ENCODE data around the gene FBXL20. TPM values are rescaled to one million over a fixed set of nuclear protein-coding genes. Genes with fewer than 3 reads are reported as not detected.

FBXL20 gene
- total and polyA plus RNA-seq, 2 experiments from 2014 or later = 10.2 to 20.4 TPM

- TF ChIP-seq, protein P1, sequence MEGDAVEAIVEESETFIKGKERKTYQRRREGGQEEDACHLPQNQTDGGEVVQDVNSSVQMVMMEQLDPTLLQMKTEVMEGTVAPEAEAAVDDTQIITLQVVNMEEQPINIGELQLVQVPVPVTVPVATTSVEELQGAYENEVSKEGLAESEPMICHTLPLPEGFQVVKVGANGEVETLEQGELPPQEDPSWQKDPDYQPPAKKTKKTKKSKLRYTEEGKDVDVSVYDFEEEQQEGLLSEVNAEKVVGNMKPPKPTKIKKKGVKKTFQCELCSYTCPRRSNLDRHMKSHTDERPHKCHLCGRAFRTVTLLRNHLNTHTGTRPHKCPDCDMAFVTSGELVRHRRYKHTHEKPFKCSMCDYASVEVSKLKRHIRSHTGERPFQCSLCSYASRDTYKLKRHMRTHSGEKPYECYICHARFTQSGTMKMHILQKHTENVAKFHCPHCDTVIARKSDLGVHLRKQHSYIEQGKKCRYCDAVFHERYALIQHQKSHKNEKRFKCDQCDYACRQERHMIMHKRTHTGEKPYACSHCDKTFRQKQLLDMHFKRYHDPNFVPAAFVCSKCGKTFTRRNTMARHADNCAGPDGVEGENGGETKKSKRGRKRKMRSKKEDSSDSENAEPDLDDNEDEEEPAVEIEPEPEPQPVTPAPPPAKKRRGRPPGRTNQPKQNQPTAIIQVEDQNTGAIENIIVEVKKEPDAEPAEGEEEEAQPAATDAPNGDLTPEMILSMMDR (IDR thresholded peaks at IDR 0.05; ENCODE audit: low read depth, low read length) = no peak
These were observed 193.3 kb downstream of the FBXL20 start for GRCh38 chr17:39208136-39208535.

DNA sequence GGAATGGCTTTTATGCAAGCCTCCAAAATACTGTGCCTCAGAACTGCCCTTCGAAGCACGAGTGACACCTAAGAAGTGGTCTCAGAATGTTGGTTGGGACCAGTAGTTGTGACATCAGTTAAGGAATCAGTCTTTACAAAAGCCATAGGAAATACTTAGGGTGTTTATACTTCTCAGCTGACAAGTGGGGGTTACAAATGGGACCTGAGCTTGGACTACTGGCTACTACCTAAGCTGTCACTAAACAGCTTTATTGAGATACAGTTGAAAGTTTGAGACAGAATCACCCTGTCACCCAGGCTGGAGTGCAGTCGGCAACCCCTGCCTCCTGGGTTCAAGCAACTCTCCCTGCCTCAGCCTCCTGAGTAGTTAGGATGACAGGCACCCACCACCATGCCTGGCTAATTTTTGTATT, 196.3 kb downstream of the FBXL20 start:
- Histone ChIP-seq H3K4me1 (ENCODE audit: low read depth) (peaks cover 18% of the 10 kb centered on the region), H3K27ac (peak overlapping the region; percentile 57), H3K9me3 (ENCODE audit: low read depth) (no peaks in the 10 kb centered on the region), H3K4me3 (no peak overlapping the region), H3K27me3 (no peaks in the 10 kb centered on the region), H3K36me3 (peaks cover 36% of the 10 kb centered on the region)
- DNase-seq (ENCODE audit: low read depth in 1 of 2, low spot score in 1 of 2) = no peak
- TF ChIP-seq, protein P1 (IDR thresholded peaks at IDR 0.05; ENCODE audit: low read depth, low read length) = no peak

More at GRCh38 chr17:39208136-39208535, 193.3 kb downstream of the FBXL20 start:
- no peak overlapping the region for H3K27ac ChIP-seq
- peaks cover 20% of the 10 kb centered on the region for H3K36me3 ChIP-seq
- no peak overlapping the region for H3K4me3 ChIP-seq
- H3K9me3 ChIP-seq (ENCODE audit: low read depth) = no peaks in the 10 kb centered on the region
- H3K4me1 ChIP-seq (ENCODE audit: low read depth) = peaks cover 13% of the 10 kb centered on the region
- H3K27me3 ChIP-seq = no peaks in the 10 kb centered on the region
- DNase-seq (ENCODE audit: low read depth in 1 of 2, low spot score in 1 of 2) = no peak

DNA sequence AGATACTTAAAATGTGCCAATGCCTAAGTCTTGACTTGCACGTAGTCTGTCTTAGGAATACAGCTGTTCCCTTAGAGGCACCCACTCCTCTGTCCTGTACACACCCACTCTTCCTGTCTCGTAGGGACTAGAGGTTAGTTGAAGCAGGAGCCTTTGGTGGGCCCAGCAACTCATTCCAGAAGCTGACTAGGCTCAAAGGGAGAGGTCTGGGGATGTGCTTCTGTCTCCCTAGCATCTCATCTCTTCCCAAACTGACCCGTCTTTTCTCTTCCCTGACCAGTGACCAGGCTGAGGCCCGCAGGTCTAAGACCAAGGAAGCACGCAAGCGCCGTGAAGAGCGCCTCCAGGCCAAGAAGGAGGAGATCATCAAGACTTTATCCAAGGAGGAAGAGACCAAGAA, 197.2 kb downstream of the FBXL20 start:
- H3K9me3 ChIP-seq (ENCODE audit: low read depth) = no peaks in the 10 kb centered on the region

More for the DNA sequence above, 197.2 kb downstream of the FBXL20 start:
- peaks cover 36% of the 10 kb centered on the region for H3K36me3 ChIP-seq
- TF ChIP-seq, protein P1 (IDR thresholded peaks at IDR 0.05; ENCODE audit: low read depth, low read length) = no peak
- no peak for DNase-seq (ENCODE audit: low read depth in 1 of 2, low spot score in 1 of 2)
- peaks cover 10% of the 10 kb centered on the region for H3K4me1 ChIP-seq (ENCODE audit: low read depth)
- no peak overlapping the region for H3K4me3 ChIP-seq
- no peaks in the 10 kb centered on the region for H3K27me3 ChIP-seq
- H3K27ac ChIP-seq = peak overlapping the region; percentile 30

Other genes with a start within 250 kb of the FBXL20 start
- 8.4 and 25.0 TPM in 2 replicates for gene PLXDC1, start 250.0 kb downstream of the FBXL20 start, total RNA-seq
- 6.3 and 6.6 TPM in 2 replicates for gene PLXDC1, start 250.0 kb downstream of the FBXL20 start, polyA plus RNA-seq
- 0.12 TPM in 1 of 2 replicates, not detected in the other for gene ARL5C, start 235.5 kb downstream of the FBXL20 start, total RNA-seq
- gene ARL5C, start 235.5 kb downstream of the FBXL20 start, polyA plus RNA-seq = not detected in 2 replicates
- 17.3 and 27.6 TPM in 2 replicates for gene CACNB1, start 204.0 kb downstream of the FBXL20 start, total RNA-seq
- 41.6 and 57.1 TPM in 2 replicates for gene CACNB1, start 204.0 kb downstream of the FBXL20 start, polyA plus RNA-seq
- 2,476 and 3,028 TPM in 2 replicates for gene RPL19, start 201.3 kb downstream of the FBXL20 start, total RNA-seq
- 761 and 822 TPM in 2 replicates for gene RPL19, start 201.3 kb downstream of the FBXL20 start, polyA plus RNA-seq
- gene STAC2, start 175.7 kb downstream of the FBXL20 start, total RNA-seq = 0.21 and 0.56 TPM in 2 replicates
- gene STAC2, start 175.7 kb downstream of the FBXL20 start, polyA plus RNA-seq = 0.17 and 0.42 TPM in 2 replicates
- gene MED1, start 49.6 kb upstream of the FBXL20 start, total RNA-seq = 13.2 and 17.6 TPM in 2 replicates
- 12.7 and 20.7 TPM in 2 replicates for gene MED1, start 49.6 kb upstream of the FBXL20 start, polyA plus RNA-seq
- gene CDK12, start 59.9 kb upstream of the FBXL20 start, total RNA-seq = 31.2 and 47.1 TPM in 2 replicates
- 10.9 and 14.1 TPM in 2 replicates for gene CDK12, start 59.9 kb upstream of the FBXL20 start, polyA plus RNA-seq
- not detected in 2 replicates for gene NEUROD2, start 206.3 kb upstream of the FBXL20 start, total RNA-seq
- not detected in 2 replicates for gene NEUROD2, start 206.3 kb upstream of the FBXL20 start, polyA plus RNA-seq
- gene PPP1R1B, start 225.3 kb upstream of the FBXL20 start, total RNA-seq = 4.3 and 17.7 TPM in 2 replicates
- gene PPP1R1B, start 225.3 kb upstream of the FBXL20 start, polyA plus RNA-seq = 7.6 and 20.3 TPM in 2 replicates
- gene STARD3, start 235.5 kb upstream of the FBXL20 start, total RNA-seq = 67.1 and 84.1 TPM in 2 replicates
- gene STARD3, start 235.5 kb upstream of the FBXL20 start, polyA plus RNA-seq = 47.9 and 62.6 TPM in 2 replicates

All from cardiac muscle cell (in vitro differentiated cells and primary cell).